SK-N-SH (cell line): ENCODE measurements around the gene ASAP2. TPM values are rescaled to one million over a fixed set of nuclear protein-coding genes. Genes with fewer than 3 reads are reported as not detected.

Source experiments
- ELF1 ChIP-seq: IDR thresholded peaks from 2 replicates; pipeline ENCODE4 v1.4.0; 2012
- EP300 ChIP-seq, 2 experiments: IDR thresholded peaks; 2 replicates each; pipeline versions ENCODE4 v1.4.0 to v1.6.1; 2012; ENCODE audit warnings: borderline replicate concordance in 1 of 2, low read depth in 1 of 2, low read length in 1 of 2
- EZH2phosphoT487 ChIP-seq: fragments of 200-600 bp; sonication (generic); IDR thresholded peaks from 2 replicates; pipeline ENCODE4 v1.6.1; 2017; ENCODE audit warnings: low read depth, mixed run types, mild to moderate bottlenecking, antibody characterized with exemption, moderate library complexity, borderline replicate concordance
- FOSL2 ChIP-seq: IDR thresholded peaks from 2 replicates; pipeline ENCODE4 v1.4.0; 2012; ENCODE audit warnings: low read depth, mild to moderate bottlenecking, moderate library complexity, borderline replicate concordance
- FOXJ3 ChIP-seq: sonication (generic); formaldehyde crosslinking; IDR thresholded peaks from 2 replicates; pipeline ENCODE4 v1.5.1; 2020; ENCODE audit warnings: mild to moderate bottlenecking, missing genetic modification reagents
- FOXM1 ChIP-seq: IDR thresholded peaks from 2 replicates; pipeline ENCODE4 v1.4.0; 2012; ENCODE audit warnings: low read depth, mild to moderate bottlenecking
- MXI1 ChIP-seq: IDR thresholded peaks from 2 replicates; pipeline ENCODE4 v1.6.1; 2012; ENCODE audit warnings: mild to moderate bottlenecking, low read depth, low read length, improper control_type of control experiment
- NFIC ChIP-seq: IDR thresholded peaks from 2 replicates; pipeline ENCODE4 v1.4.0; 2012; ENCODE audit warnings: borderline replicate concordance
- NRF1 ChIP-seq: IDR thresholded peaks from 2 replicates; pipeline ENCODE4 v1.6.1; 2012; ENCODE audit warnings: low read depth, mild to moderate bottlenecking, low read length
- POLR2AphosphoS5 ChIP-seq: IDR thresholded peaks from 2 replicates; pipeline ENCODE4 v1.6.1; 2012; ENCODE audit warnings: low read depth, low read length
- RAD21 ChIP-seq: IDR thresholded peaks from 2 replicates; pipeline ENCODE4 v1.6.1; 2012; ENCODE audit warnings: mild to moderate bottlenecking, low read length
- RFX5 ChIP-seq: IDR thresholded peaks from 2 replicates; pipeline ENCODE4 v1.6.1; 2012; ENCODE audit warnings: mild to moderate bottlenecking, improper control_type of control experiment, low read length
- RXRA ChIP-seq: IDR thresholded peaks from 2 replicates; pipeline ENCODE4 v1.4.0; 2012; ENCODE audit warnings: low read depth, mild to moderate bottlenecking, borderline replicate concordance
- SIN3A ChIP-seq: IDR thresholded peaks from 2 replicates; pipeline ENCODE4 v1.6.1; 2012; ENCODE audit warnings: low read depth, mild to moderate bottlenecking, low read length, moderate library complexity, borderline replicate concordance
- SMC3 ChIP-seq: IDR thresholded peaks from 2 replicates; pipeline ENCODE4 v1.6.1; 2012; ENCODE audit warnings: low read depth, low read length, improper control_type of control experiment
- TAF1 ChIP-seq: IDR thresholded peaks from 2 replicates; pipeline ENCODE4 v1.6.1; 2012; ENCODE audit warnings: low read depth, mild to moderate bottlenecking, low read length, moderate library complexity, borderline replicate concordance
- TEAD4 ChIP-seq: IDR thresholded peaks from 2 replicates; pipeline ENCODE4 v1.4.0; 2012; ENCODE audit warnings: mild to moderate bottlenecking, borderline replicate concordance; ENCODE audit not compliant: insufficient read depth
- polyA plus RNA-seq, 3 experiments: library from polyadenylated mRNA; depleted of rRNA; stranded (reverse); fragments of >200 nt; gene quantifications; 2 replicates each; pipeline ENCODE4 v1.2.3, GENCODE V29; 2012
- TF ChIP-seq, protein P1 (sequence below): fragments of 200-600 bp; sonication (generic); IDR thresholded peaks from 2 replicates; pipeline ENCODE4 v1.6.1; 2017; ENCODE audit warnings: antibody characterized with exemption, mild to moderate bottlenecking, moderate library complexity
- TF ChIP-seq, protein P2 (sequence below): IDR thresholded peaks from 2 replicates; pipeline ENCODE4 v1.4.0; 2012; ENCODE audit warnings: low read depth, borderline replicate concordance
- TF ChIP-seq, protein P3 (sequence below): IDR thresholded peaks from 2 replicates; pipeline ENCODE4 v1.4.0; 2012; ENCODE audit warnings: low read depth, borderline replicate concordance
- TF ChIP-seq, protein P4 (sequence below): IDR thresholded peaks from 2 replicates; pipeline ENCODE4 v1.6.1; 2012; ENCODE audit warnings: mild to moderate bottlenecking, low read depth, low read length, moderate library complexity
- TF ChIP-seq, protein P5 (sequence below): IDR thresholded peaks from 2 replicates; pipeline ENCODE4; 2012

Gene ASAP2
- polyA plus RNA-seq, 1 of the 3 experiments (the other 2 are of a cell fraction) = 37.9 TPM

DNA sequence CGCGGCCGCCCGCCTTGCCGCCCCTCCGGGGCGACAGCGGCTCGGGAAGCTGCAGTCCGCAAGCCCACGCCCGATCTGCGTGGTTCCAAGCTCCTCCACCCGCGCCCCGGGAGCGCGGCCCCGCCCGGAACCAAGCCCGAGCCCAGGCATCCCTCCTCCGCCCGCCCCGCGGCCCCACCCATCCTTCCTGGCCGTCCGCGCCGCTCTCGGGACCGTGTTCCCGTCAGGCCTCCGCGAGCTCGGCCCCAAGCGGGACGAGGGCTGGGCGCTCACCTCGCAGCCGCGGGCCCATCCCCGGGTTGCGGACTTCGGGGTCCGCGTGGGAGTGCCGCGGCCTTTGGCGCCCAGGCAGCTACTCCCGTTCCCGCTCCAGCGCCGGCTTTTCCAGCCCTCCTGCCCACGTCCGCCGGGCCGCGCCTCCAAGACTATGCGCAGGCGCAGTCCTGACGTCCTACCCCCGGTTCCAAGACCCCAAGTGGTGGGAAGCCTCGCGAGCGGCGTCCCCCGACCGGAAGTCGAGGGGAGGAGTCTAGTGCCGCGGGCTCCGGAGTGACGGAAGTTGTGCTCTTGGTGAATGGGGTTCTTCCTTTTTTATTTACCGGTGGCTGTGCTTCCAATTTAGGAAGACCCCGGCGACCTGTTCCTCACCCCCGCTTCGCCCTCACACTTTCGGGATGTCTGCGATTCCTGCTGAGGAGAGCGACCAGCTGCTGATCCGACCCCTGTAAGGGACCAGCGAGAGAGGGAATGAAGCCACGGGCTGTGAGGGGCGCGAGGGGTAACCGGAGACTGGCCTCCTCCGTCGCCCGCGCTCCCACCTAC is 216.7 kb downstream of the ASAP2 start, which contains the start of the genes CPSF3 and ITGB1BP1 (continued):
- TF ChIP-seq, protein P1, sequence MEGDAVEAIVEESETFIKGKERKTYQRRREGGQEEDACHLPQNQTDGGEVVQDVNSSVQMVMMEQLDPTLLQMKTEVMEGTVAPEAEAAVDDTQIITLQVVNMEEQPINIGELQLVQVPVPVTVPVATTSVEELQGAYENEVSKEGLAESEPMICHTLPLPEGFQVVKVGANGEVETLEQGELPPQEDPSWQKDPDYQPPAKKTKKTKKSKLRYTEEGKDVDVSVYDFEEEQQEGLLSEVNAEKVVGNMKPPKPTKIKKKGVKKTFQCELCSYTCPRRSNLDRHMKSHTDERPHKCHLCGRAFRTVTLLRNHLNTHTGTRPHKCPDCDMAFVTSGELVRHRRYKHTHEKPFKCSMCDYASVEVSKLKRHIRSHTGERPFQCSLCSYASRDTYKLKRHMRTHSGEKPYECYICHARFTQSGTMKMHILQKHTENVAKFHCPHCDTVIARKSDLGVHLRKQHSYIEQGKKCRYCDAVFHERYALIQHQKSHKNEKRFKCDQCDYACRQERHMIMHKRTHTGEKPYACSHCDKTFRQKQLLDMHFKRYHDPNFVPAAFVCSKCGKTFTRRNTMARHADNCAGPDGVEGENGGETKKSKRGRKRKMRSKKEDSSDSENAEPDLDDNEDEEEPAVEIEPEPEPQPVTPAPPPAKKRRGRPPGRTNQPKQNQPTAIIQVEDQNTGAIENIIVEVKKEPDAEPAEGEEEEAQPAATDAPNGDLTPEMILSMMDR = no peak
- TF ChIP-seq, protein P2, sequence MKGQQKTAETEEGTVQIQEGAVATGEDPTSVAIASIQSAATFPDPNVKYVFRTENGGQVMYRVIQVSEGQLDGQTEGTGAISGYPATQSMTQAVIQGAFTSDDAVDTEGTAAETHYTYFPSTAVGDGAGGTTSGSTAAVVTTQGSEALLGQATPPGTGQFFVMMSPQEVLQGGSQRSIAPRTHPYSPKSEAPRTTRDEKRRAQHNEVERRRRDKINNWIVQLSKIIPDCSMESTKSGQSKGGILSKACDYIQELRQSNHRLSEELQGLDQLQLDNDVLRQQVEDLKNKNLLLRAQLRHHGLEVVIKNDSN = no peak
- TF ChIP-seq SIN3A = no peak; the same call in 1 of the 2 replicates
- TF ChIP-seq TAF1 = peak; percentile 85
- TF ChIP-seq MXI1 = peak; percentile 85; the same call in 1 of the 2 replicates
- TF ChIP-seq SMC3 = no peak
- peak; percentile 51; the same call in 1 of the 2 replicates for TF ChIP-seq FOXJ3 (CRISPR knock-in tag)
- TF ChIP-seq EP300 (IDR thresholded peaks at IDR 0.05; ENCODE audit: borderline replicate concordance in 1 of 2, low read depth in 1 of 2, low read length in 1 of 2) = 0 out of 4 replicates have a peak, but pooled peaks of 1 of the 2 experiments have one; percentile 39
- TF ChIP-seq, protein P3, sequence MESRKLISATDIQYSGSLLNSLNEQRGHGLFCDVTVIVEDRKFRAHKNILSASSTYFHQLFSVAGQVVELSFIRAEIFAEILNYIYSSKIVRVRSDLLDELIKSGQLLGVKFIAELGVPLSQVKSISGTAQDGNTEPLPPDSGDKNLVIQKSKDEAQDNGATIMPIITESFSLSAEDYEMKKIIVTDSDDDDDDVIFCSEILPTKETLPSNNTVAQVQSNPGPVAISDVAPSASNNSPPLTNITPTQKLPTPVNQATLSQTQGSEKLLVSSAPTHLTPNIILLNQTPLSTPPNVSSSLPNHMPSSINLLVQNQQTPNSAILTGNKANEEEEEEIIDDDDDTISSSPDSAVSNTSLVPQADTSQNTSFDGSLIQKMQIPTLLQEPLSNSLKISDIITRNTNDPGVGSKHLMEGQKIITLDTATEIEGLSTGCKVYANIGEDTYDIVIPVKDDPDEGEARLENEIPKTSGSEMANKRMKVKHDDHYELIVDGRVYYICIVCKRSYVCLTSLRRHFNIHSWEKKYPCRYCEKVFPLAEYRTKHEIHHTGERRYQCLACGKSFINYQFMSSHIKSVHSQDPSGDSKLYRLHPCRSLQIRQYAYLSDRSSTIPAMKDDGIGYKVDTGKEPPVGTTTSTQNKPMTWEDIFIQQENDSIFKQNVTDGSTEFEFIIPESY = peak; percentile 95
- TF ChIP-seq, protein P4, sequence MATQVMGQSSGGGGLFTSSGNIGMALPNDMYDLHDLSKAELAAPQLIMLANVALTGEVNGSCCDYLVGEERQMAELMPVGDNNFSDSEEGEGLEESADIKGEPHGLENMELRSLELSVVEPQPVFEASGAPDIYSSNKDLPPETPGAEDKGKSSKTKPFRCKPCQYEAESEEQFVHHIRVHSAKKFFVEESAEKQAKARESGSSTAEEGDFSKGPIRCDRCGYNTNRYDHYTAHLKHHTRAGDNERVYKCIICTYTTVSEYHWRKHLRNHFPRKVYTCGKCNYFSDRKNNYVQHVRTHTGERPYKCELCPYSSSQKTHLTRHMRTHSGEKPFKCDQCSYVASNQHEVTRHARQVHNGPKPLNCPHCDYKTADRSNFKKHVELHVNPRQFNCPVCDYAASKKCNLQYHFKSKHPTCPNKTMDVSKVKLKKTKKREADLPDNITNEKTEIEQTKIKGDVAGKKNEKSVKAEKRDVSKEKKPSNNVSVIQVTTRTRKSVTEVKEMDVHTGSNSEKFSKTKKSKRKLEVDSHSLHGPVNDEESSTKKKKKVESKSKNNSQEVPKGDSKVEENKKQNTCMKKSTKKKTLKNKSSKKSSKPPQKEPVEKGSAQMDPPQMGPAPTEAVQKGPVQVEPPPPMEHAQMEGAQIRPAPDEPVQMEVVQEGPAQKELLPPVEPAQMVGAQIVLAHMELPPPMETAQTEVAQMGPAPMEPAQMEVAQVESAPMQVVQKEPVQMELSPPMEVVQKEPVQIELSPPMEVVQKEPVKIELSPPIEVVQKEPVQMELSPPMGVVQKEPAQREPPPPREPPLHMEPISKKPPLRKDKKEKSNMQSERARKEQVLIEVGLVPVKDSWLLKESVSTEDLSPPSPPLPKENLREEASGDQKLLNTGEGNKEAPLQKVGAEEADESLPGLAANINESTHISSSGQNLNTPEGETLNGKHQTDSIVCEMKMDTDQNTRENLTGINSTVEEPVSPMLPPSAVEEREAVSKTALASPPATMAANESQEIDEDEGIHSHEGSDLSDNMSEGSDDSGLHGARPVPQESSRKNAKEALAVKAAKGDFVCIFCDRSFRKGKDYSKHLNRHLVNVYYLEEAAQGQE = no peak; the same call in 1 of the 2 replicates
- no peak for TF ChIP-seq NFIC
- no peak for TF ChIP-seq RXRA
- peak; percentile 85 for TF ChIP-seq POLR2AphosphoS5
- no peak for TF ChIP-seq RFX5
- TF ChIP-seq ELF1 = peak; percentile 48
- TF ChIP-seq RAD21 = no peak
- no peak for TF ChIP-seq TEAD4
- TF ChIP-seq EZH2phosphoT487 = no peak
- TF ChIP-seq FOXM1 = peak; percentile 12; the same call in 1 of the 2 replicates
- peak; percentile 78 for TF ChIP-seq NRF1
- TF ChIP-seq, protein P5, sequence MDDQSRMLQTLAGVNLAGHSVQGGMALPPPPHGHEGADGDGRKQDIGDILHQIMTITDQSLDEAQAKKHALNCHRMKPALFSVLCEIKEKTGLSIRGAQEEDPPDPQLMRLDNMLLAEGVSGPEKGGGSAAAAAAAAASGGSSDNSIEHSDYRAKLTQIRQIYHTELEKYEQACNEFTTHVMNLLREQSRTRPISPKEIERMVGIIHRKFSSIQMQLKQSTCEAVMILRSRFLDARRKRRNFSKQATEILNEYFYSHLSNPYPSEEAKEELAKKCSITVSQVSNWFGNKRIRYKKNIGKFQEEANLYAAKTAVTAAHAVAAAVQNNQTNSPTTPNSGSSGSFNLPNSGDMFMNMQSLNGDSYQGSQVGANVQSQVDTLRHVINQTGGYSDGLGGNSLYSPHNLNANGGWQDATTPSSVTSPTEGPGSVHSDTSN = no peak
- no peak for TF ChIP-seq FOSL2
